LNCaP clone FGC (cell line): ENCODE data around the gene LDB3.

ENCODE experiments used
- DNase-seq: peaks from one replicate; pipeline ENCODE4 v3.0.0-alpha.2; 2011; ENCODE audit warnings: low read depth
- H3K4me3 ChIP-seq: 2 replicates; pipeline ENCODE4 v1.5.1; 2011; ENCODE audit warnings: mild to moderate bottlenecking, low read depth, low read length, control low read depth
- CTCF ChIP-seq: IDR thresholded peaks from 2 replicates; pipeline ENCODE4 v1.5.1; 2012; ENCODE audit warnings: mild to moderate bottlenecking; ENCODE audit not compliant: control insufficient read depth, insufficient read depth; ENCODE audit errors: extremely low read depth

Gene LDB3

GRCh38 chr10:86659721-86660453 is 8.4 kb upstream of the LDB3 start:
- DNase-seq, result no peak
- TF ChIP-seq CTCF, result no peak
- H3K4me3 ChIP-seq, result no peak overlapping the region

- H3K4me3 ChIP-seq, result no peak overlapping the region
- TF ChIP-seq CTCF, result 0 out of 2 replicates have a peak, but pooled peaks have one; percentile 8
- peak; percentile 33 for DNase-seq
These were observed 6.9 kb upstream of the LDB3 start for GRCh38 chr10:86661161-86662025.

- H3K4me3 ChIP-seq, result no peak overlapping the region
- no peak for TF ChIP-seq CTCF
- no peak for DNase-seq
These were observed 5.9 kb upstream of the LDB3 start for GRCh38 chr10:86662186-86663045.

GRCh38 chr10:86663046-86663345 is 5.3 kb upstream of the LDB3 start:
- DNase-seq, result no peak
- TF ChIP-seq CTCF, result no peak
- no peak overlapping the region for H3K4me3 ChIP-seq

- no peak for DNase-seq
- TF ChIP-seq CTCF, result no peak
- no peak overlapping the region for H3K4me3 ChIP-seq
These were observed 4.6 kb upstream of the LDB3 start for GRCh38 chr10:86663576-86664339.
